NCI-H226 (cell line): ENCODE results near the gene C1orf167.

ENCODE experiments used
- DNase-seq: peaks from one replicate; pipeline ENCODE4 v3.0.0-alpha.2; 2015

C1orf167 gene

GRCh38 chr1:11767922-11768704 is 6.1 kb downstream of the C1orf167 start:
- DNase-seq = no peak

GRCh38 chr1:11768821-11769220 is 6.8 kb downstream of the C1orf167 start:
- no peak for DNase-seq

- DNase-seq = no peak
Measured at GRCh38 chr1:11769274-11769673, 7.3 kb downstream of the C1orf167 start.

GRCh38 chr1:11770011-11770410 is 8.0 kb downstream of the C1orf167 start:
- DNase-seq = no peak

- no peak for DNase-seq
Measured at GRCh38 chr1:11771481-11772043, 9.6 kb downstream of the C1orf167 start.

- no peak for DNase-seq
Measured at GRCh38 chr1:11772458-11772857, 10.5 kb downstream of the C1orf167 start.

GRCh38 chr1:11774753-11775152 is 12.8 kb downstream of the C1orf167 start:
- no peak for DNase-seq

GRCh38 chr1:11777658-11778322 is 15.8 kb downstream of the C1orf167 start:
- DNase-seq = no peak

- DNase-seq = no peak
Measured at GRCh38 chr1:11778336-11778735, 16.3 kb downstream of the C1orf167 start.

- no peak for DNase-seq
Measured at GRCh38 chr1:11778844-11779623, 17.0 kb downstream of the C1orf167 start.

GRCh38 chr1:11779715-11780379 is 17.9 kb downstream of the C1orf167 start:
- DNase-seq = no peak

- no peak for DNase-seq
Measured at GRCh38 chr1:11780380-11781147, 18.6 kb downstream of the C1orf167 start.

GRCh38 chr1:11781297-11781696 is 19.3 kb downstream of the C1orf167 start:
- no peak for DNase-seq

- DNase-seq = no peak
Measured at GRCh38 chr1:11782127-11782708, 20.2 kb downstream of the C1orf167 start.

GRCh38 chr1:11783556-11783955 is 21.6 kb downstream of the C1orf167 start:
- no peak for DNase-seq

- no peak for DNase-seq
Measured at GRCh38 chr1:11784256-11784992, 22.4 kb downstream of the C1orf167 start.

- DNase-seq = peak; percentile 49
Measured at GRCh38 chr1:11784993-11785769, 23.2 kb downstream of the C1orf167 start.

- no peak for DNase-seq
Measured at GRCh38 chr1:11786168-11786567, 24.2 kb downstream of the C1orf167 start.

- peak; percentile 54 for DNase-seq
Measured at GRCh38 chr1:11787251-11787803, 25.3 kb downstream of the C1orf167 start.
